ENCODE results near the gene SH3RF3.

The SH3RF3 gene

DNA sequence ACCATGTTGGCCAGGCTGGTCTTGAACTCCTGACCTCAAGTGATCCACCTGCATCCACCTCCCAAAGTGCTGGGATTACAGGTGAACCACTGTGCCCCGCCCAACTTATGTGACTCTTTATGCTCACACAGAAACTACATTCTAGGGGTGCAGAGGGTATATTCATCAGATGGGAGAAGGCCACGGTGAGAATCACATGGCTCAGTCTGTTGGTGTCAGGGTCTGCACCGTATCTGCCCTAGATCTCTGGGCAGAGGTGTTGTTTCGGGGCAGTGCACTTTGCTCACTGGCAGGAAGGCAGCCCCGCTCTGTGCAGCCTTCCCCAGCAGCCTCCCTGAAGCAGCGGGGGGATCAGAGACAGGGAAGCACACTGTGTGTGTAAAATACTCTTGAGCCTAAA is 76.4 kb downstream of the SH3RF3 start:
- intact Hi-C loops (cut with DNase I): no loop called here
- DNase-seq: peak in 2 of 42 donors; percentile 26 to 34

DNA sequence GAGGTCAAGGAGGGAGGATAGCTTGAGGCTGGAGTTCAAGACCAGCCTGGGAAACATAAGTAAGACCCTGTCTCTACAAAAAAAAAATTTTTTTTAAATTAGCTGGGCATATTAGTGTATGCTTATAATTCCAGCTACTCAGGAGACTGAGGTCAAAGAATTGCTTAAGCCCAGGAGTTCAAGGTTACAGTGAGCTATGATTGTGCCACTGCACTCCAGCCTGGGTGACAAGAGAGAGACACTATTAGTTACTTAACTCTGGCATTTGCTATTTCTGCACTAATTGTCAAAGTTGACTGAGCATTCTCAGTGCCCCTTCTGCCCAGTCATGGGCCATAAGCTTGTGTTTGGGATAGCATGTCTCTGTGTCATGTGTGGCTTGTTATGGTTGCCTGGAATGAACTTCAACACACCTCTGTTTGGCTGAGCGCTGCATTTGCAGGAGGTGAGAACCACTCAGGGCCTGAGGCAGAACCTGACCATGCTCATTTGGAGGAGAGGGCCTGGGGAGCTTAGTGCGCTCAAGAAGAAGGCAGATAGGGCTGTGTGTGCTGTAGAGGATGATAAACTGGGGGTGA is 77.7 kb downstream of the SH3RF3 start:
- DNase-seq: peak in 5 of 42 donors; percentile 8 to 34 (median 26)
- intact Hi-C loops (cut with DNase I): no loop called here

DNA sequence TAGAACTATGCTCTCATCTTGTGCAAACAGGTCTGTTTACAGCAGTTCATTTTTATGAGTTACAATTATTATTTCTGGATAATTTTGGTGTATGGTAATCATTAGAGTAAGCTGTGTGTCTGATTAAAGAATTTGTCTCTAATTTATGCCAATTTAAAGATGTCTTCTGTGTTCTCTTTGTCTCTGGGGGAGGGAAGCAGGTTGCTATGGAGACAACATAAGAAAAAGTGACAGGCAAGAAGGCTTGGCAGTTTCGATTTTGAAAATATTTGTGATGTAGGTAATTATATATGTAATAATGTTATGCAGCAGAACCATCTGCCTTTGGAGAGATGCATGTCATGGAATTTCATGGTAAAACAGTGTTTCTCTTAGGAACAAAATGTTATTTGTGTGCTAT is 78.2 kb downstream of the SH3RF3 start:
- intact Hi-C loops (cut with DNase I): no loop called here

DNA sequence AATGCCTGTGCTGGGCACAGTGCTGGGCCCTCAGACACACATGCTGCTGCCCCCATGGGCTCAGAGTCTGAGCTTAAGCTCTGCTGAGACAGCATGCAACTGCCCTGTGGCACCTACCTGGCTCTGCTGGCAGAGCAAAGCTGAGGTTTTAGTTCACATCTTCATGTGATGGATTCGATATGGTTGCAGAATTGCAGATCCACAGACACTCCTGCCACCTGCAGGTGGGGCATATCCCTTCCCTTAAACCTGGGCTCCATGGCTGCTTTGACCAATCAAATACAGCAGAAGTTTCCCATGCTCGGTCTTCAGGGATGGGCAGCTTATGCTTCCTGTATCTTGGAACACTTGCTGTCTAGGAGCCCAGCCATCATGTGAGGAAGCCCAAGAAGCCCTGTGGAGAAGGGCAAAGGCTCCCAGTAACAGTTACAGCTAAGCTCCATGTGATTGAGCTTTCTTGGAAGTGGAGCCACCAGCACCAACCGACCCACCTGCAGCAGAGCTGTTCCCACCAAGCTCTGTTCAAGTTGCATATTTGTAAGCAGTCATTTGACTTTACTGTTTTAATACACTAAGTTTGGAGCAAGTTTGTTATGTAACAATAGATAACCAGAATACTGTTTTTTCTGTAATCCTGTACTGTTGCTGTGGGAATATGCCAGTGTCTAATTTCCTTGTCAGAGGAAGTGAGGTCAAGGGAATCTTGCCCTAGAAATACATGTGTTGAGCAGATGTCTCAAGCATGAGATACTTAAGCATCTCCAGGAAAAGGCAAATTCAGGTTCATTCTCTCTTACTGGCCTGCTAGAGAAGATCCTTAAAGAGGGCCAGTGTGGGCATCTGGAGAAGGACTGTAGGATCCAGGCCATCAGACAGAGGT is 79.3 kb downstream of the SH3RF3 start:
- peak in 5 of 42 donors; percentile 4 to 33 (median 27) for DNase-seq
- intact Hi-C loops (cut with DNase I): no loop called here

More for the DNA sequence above, 78.2 kb downstream of the SH3RF3 start:
- DNase-seq: peak in 3 of 42 donors; percentile 9 to 51 (median 30)

DNA sequence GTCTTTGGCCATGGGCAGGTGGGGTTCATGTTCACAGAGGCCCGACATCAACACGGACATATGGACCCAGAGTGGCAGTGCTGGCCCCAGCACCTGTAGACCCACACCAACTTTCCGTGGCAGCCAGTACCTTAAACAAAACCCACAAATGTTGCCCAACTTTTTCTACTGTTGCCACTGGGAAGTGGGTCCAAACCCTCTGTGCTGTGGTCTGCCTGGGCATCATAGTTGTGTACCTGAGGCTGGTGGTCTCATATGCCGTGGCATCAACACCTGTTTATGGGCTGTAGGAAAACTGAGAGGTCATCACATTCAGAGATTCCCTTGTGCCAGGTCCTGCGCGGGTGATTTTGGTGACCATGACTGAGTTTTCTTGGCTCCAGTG is 79.9 kb downstream of the SH3RF3 start:
- intact Hi-C loops (cut with DNase I): no loop called here
- peak in 5 of 42 donors; percentile 5 to 25 (median 9) for DNase-seq

DNA sequence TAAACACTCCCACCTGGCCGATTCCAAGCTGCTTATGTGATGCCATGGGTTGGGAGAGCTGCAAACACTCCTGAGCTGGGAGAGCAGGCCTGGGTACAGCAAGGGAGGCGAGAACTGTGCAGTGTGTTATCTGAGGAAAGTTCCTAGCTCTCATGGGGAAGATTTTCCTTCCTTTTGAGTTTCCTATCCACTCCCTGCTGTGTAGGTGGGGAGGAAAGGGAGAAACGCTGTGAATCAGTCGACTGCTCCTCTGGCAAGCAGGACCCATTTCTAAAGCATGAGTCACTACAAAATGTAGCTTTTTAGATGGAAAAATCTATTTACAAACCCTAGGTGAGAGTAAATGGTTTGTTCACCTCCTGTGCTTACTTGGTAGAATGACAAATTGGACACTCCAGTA is 80.4 kb downstream of the SH3RF3 start:
- intact Hi-C loops (cut with DNase I): no loop called here
- DNase-seq: peak in 24 of 42 donors; percentile 16 to 80 (median 42)

DNA sequence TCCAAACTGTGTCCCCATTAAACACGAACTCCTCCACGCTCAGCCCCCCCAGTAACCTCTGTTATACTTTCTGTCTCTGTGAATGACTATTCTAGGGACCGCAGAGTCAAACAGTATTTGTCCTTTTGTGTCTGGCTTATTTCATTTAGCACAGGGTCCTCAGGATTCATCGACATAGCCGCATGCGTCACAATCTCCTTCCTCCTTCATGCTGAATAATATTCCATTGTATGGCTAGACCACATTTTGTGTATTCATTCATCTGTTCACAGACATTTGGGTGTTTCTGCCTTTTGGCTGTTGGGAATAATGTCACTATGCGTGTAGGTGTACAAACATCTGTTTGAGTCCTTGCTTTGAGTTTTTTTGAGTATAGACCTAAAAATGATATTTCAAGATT is 80.9 kb downstream of the SH3RF3 start:
- DNase-seq: peak in 2 of 42 donors; percentile 4 to 5
- intact Hi-C loops (cut with DNase I): no loop called here

DNA sequence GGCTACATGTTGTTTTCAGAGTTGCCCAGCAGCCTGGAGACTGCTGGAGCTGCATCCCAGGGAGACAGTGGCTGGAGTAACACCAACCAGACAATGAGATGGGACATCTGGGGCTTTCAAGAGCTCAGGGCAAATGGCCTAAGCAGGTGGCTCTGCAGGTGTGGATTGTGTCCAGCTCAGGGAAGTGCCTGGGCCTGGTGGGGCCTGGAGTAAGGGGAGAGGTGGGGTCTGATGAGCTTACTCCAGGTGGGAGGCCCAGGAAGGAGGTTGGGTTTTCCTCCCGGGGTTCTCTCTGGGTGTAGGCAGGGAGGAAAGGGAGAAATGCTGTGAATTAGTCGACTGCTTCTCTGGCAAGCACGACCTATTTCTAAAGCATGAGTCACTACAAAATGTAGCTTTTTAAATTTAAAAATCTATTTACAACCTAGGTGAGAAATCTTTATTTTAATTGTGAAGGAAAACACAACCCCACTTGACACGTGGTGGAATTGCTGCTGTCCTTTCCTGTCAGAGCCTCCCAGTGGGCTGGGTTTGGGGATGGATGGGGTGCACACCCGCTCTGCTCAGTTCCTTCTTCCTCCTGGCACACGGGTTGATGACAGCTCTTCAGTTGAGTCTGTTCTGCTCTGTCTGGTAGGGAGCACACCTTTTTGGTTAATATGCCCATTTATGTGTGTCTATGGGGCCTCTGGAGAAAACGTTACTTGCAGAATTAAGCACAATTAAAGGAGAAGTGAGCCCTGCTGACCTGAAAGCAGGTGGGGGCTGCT is 81.6 kb downstream of the SH3RF3 start:
- DNase-seq: peak in 13 of 42 donors; percentile 21 to 67 (median 41)

DNA sequence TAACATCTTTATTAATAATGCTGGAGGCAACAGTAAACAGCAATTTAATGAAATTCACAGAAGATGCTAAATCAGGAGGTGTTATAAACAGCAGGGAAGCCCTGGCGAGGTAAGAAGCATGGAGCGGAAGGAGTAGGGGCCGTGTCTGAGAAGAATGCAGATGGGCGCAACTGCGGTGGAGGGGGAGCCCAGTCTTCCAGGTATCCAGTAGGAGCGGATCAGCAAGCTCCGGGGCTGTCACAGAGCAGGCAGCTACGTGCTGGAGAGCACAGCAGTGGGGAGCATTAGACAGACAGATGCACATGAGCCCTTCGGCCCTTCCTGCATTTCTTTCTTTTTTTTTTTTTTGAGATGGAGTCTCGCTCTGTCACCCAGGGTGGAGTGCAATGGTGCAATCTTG is 82.3 kb downstream of the SH3RF3 start:
- DNase-seq: peak in 4 of 42 donors; percentile 12 to 34 (median 26)
- intact Hi-C loops (cut with DNase I): no loop called here

More for the DNA sequence above, 81.6 kb downstream of the SH3RF3 start:
- intact Hi-C loops (cut with DNase I): no loop called here

DNA sequence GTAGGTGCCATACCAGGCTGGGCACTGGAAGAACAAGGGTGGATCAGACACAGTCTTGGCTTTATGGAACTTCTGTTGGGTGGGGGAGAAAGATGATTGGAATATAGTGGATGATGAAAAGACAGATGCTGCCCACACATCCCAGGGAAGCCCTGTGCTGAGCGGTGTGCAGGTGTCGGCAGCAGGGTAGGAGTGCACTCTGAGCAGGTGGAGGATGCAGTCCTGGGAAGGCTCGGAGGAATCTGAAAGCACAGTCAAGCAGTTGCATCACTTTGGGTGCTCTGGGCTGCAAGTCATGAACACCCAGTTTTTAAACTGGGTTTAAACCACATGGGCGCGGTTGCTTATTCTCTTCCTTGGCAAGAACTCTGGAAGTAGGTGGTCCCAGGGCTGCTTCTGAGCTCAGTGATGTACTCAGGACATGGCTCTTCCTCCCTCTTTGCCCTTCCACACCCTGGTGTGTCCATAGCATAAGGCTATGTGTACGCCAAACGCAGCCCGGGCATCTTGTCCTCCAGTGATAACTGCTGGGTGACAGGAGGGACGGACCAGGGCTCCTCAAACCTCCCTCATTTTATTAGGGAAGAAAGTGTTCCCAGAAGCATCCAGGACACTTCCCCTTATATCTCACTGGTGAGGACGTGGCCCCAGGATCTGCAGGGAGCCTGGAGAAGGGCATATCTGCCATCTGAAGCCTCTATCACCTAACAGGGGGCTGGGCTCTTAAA is 84.0 kb downstream of the SH3RF3 start:
- intact Hi-C loops (cut with DNase I): no loop called here
- DNase-seq: peak in 38 of 42 donors; percentile 30 to 91 (median 62)

DNA sequence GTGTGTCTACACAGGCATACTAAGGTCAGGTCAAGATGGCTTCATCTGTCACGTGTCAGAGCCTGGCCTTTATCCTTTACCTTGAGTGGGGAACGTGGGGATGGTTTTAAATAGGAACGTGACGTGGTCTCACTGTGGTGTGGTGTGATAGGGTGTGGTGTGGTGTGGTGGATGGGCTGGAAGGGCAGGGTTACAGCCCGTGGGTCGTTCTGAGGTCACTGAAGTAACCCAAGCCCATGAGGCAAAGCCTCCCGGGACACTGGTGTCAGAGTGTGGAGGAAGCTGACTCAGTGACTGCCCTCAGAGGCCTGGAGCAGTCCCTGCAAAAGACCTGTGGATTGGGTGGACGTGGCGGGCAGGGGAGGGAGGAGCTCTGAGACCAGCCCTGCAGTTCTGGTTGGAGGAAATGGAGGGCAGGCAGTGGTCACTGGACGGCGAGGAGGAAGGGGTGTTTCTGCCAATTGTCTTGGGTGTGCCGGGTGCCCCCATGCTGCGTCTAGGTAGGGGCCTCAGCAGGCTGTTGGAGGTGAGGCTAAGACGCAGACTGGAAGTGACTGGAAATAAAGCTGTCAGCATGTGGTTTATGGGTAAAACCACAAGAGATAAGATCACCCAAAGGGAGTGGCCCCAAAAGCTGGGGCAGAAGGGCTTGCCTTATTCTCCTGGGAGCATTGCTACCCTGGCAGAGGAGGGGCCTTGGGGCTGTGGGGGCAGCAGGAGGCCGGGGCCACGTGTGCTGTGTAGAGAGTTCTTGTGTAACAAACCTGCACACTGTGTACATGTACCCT is 84.8 kb downstream of the SH3RF3 start:
- intact Hi-C loops (cut with DNase I): no loop called here
- DNase-seq: peak in 9 of 42 donors; percentile 7 to 60 (median 36)

DNA sequence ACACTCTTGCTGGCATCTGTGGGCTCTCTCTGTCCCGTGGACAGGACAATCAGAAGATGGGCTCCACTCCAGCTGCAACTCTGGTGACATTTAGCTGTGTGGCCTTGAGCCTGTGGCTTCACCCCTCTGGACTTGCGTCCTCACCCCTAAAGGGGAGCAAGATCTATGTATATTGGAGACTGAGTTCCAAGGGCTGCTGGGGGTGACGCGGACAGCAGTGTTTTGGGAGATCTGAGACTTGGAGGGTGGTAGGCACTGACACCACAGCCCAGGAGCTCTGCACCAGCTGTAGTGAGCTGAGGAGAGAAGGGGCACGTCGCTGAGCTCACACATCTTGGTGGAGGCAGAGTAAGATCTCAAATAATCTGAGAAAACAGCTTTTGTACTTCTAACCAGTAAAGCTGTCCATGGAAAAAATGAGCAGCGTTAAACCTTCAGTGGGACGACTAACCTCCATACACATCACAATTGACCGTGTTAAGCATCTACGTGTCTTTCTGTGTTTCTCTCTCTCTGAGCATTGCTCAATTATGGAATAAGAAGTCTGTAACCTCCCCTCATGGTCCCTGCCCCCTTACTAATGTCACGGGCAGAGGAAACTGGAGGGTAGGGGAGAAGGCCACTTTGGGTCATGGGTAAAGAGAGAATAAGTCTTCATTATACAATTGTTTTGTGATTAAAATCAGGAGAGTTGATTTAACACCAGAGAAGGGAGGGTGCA is 85.8 kb downstream of the SH3RF3 start:
- peak in 4 of 42 donors; percentile 5 to 25 (median 16) for DNase-seq
- intact Hi-C loops (cut with DNase I): no loop called here

DNA sequence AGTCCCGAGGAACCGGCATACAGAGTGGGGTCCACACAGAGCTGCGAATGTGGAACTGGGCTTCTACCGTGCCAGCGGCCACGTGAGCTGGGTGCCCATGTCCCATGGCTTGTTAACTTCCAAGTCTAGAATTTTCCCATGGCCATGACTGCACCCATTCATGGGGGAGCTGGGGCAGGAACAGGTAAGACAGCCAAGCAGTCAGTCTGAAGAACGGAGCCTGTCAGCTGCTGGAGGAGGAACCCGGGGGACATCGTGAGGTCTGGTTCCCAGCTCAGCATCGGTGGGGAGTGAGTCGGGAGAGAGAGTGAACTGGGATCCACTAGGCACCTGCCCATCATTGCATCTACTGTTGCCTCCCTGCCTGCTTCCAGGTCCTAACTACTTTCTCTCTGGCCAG is 86.9 kb downstream of the SH3RF3 start:
- peak in 5 of 42 donors; percentile 2 to 38 (median 21) for DNase-seq
- intact Hi-C loops (cut with DNase I): no loop called here

DNA sequence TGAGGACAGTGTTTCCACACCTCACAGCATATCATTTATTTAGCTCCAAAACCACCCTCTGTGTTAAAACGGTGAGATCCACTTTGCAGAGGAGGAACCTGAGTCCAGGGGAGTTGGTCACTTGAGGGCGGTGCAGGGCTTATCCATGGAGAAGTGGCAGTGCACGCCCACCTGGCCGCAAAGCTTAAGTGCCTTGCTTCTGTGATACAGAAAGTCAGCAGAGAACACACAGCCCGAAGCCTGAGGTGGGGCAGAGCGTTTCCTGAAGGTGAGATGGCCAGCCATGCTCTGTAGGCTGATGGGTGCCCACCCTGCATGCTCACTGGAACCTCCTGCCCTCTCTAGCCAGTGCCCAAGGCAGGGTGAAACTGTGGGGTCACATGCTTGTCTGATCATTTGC is 87.3 kb downstream of the SH3RF3 start:
- intact Hi-C loops (cut with DNase I): no loop called here
- peak in 4 of 42 donors; percentile 4 to 33 (median 18) for DNase-seq

DNA sequence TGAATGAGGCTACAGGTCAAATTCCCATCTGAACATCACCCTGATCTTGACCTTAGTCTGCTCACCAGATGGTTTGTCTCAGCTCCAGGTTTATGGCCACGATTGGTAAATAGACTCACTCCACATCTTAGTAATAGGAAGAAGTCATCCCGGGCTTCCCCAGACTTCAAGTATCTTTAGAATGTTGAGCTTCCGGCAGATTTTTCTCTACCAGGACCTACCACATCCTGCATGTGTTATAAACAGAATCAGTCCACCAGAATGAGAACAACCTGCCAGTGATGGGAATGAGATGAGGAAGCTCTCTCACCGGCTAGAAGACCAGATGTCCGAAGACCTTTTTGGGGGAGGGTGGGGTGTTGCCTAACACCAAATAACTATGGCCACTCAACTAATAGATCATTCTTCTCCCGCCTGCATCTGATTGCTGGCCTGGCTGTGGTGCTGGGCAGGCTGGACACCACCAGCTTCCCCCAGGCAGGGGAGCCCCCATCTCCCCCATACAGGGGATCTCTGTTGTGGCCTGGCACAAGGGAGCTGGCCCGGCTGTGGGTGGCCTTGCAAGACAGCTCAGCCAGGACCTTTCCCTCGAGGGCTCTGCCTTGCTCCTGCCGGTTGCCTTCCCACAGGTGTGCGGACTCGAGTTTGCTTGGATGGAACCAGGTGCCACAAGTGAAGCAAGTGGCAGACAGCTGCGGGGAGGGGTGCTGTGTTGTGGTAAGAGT is 88.5 kb downstream of the SH3RF3 start:
- intact Hi-C loops (cut with DNase I): no loop called here
- peak in 5 of 42 donors; percentile 11 to 42 (median 25) for DNase-seq

DNA sequence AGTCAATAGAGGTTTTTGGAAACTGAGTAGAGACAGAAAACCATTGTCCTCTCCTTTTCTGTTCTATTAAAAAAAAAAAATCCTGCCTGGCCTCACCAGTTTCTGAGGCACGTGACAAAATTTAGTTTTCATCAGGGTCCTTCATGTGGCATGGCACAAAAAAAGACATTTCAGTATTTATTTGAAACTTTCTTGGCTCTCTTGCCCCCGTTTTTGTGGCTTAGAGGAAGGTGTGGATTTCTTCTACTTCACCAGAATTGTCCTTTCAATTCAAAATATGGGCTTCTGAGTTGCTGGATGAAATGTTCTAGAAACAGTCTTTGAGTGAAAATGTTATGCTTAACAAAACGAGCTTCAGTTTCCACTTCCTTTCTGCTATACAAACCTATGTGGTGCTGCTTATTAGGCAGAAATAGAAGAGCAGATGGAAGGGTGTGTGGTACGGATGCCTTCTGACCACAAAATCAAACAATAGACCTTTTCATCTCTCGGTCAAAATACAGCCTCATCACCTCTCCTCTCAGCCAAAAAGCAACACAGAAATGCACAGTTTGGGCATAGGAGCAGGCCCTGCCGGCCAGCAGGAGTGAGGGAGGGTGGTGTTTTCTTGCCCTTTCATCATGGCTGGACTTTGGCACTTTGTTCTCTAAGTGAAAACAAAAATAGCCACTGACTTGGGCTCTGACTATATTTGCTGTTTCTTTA is 89.2 kb downstream of the SH3RF3 start:
- peak in 7 of 42 donors; percentile 10 to 48 (median 38) for DNase-seq

More for the DNA sequence above, 89.2 kb downstream of the SH3RF3 start:
- intact Hi-C loops (cut with DNase I): no loop called here

Measured in head of caudate nucleus (tissue), 42 donors.